Mesothelial cell of epicardium (in vitro differentiated cells): ENCODE measurements around the gene PGGHG. TPM values are rescaled to one million over a fixed set of nuclear protein-coding genes. Genes with fewer than 3 reads are reported as not detected.
"Not testable (repeated sequence)": the region's sequence is repeated elsewhere in the genome, so short reads cannot be mapped to it uniquely, and the experiment has no call there.

Source experiments
- DNase-seq, 2 experiments: peaks; one replicate each; pipeline ENCODE4 v3.0.0; 2021; ENCODE audit warnings: low spot score in 2 of 2; ENCODE audit not compliant: unreplicated experiment in 2 of 2
- H3K27ac Mint-ChIP-seq: 2 replicates; pipeline ENCODE4 v1.8.0; 2021; ENCODE audit warnings: mixed read lengths
- H3K27me3 Mint-ChIP-seq: 2 replicates; pipeline ENCODE4 v1.8.0; 2021; ENCODE audit warnings: low read depth, mixed read lengths
- H3K36me3 Mint-ChIP-seq: 2 replicates; pipeline ENCODE4 v1.8.0; 2021; ENCODE audit warnings: mixed read lengths
- H3K4me1 Mint-ChIP-seq: 2 replicates; pipeline ENCODE4 v1.8.0; 2021; ENCODE audit warnings: mixed read lengths
- H3K4me3 Mint-ChIP-seq: 2 replicates; pipeline ENCODE4 v1.8.0; 2021; ENCODE audit warnings: mild to moderate bottlenecking, moderate library complexity, mixed read lengths
- H3K9me3 Mint-ChIP-seq: 2 replicates; pipeline ENCODE4 v1.8.0; 2021; ENCODE audit warnings: mixed read lengths
- total RNA-seq: library from RNA; stranded (reverse); gene quantifications from 3 replicates; pipeline ENCODE4 v1.2.1, GENCODE V29; 2021
- TF ChIP-seq, protein P1 (sequence below): fragments of 200-600 bp; sonication (generic); IDR thresholded peaks from one replicate; pipeline ENCODE4 v1.5.0; 2021; ENCODE audit warnings: antibody characterized with exemption; ENCODE audit not compliant: unreplicated experiment

The PGGHG gene
- total RNA-seq, 1 donor from 2014 or later = 103 TPM

DNA sequence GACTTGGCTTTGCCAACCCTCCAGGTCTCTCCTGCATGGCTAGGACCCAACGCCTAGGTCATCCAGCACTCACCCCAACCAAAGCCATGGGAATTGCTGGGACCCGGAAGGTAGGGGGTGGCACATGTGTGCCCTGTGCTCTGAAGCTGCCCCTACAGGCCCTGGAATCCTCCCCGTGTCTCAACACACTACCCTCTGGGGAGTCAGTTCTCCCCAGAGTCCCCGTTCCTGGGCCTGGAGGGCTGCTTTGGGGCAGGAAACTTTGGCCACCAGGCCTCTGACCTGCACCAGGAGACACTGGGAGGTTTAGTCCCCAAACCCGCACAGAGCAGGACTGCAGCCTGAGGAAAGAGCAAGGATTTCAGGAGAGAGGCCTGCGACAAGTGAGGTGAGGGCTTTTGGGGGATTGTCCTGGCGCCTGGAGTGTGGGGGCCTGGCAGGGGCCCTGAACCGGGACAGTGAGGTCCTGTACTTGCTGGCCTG is 24.4 kb downstream of the PGGHG start:
- no peaks in the 10 kb centered on the region for H3K36me3 Mint-ChIP-seq
- H3K4me1 Mint-ChIP-seq = peaks cover 70% of the 10 kb centered on the region
- no peaks in the 10 kb centered on the region for H3K9me3 Mint-ChIP-seq
- H3K27ac Mint-ChIP-seq = peak overlapping the region; percentile 93
- TF ChIP-seq, protein P1, sequence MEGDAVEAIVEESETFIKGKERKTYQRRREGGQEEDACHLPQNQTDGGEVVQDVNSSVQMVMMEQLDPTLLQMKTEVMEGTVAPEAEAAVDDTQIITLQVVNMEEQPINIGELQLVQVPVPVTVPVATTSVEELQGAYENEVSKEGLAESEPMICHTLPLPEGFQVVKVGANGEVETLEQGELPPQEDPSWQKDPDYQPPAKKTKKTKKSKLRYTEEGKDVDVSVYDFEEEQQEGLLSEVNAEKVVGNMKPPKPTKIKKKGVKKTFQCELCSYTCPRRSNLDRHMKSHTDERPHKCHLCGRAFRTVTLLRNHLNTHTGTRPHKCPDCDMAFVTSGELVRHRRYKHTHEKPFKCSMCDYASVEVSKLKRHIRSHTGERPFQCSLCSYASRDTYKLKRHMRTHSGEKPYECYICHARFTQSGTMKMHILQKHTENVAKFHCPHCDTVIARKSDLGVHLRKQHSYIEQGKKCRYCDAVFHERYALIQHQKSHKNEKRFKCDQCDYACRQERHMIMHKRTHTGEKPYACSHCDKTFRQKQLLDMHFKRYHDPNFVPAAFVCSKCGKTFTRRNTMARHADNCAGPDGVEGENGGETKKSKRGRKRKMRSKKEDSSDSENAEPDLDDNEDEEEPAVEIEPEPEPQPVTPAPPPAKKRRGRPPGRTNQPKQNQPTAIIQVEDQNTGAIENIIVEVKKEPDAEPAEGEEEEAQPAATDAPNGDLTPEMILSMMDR = no peak
- DNase-seq = no peak
- H3K27me3 Mint-ChIP-seq = peaks cover 19% of the 10 kb centered on the region
- H3K4me3 Mint-ChIP-seq = peak overlapping the region; percentile 86

DNA sequence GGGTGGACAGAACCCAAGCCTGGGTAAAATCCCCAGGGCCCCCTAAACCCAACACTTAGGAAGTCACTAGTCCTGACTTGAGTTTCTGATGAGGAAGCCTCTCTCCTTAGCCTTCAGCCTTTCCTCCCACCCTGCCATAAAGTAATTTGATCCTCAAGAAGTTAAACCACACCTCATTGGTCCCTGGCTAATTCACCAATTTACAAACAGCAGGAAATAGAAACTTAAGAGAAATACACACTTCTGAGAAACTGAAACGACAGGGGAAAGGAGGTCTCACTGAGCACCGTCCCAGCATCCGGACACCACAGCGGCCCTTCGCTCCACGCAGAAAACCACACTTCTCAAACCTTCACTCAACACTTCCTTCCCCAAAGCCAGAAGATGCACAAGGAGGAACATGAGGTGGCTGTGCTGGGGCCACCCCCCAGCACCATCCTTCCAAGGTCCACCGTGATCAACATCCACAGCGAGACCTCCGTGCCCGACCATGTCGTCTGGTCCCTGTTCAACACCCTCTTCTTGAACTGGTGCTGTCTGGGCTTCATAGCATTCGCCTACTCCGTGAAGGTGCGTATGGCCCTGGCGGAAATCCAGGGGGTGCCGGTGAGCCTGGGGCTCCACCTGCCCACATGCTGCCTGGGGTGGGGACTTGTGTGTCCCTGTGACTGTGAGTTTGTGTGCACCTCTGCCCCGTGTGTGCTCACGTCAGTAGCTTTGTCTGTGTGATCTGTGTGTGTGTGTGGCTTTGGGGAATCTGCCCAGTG is 25.0 kb downstream of the PGGHG start, which contains the start of gene IFITM1:
TSS of gene IFITM1 (plus strand) at position 254 of the 767 bp plus-strand sequence. CDS start at position 385, 131 bp downstream.
- H3K4me1 Mint-ChIP-seq = peaks cover 64% of the 10 kb centered on the region
- H3K4me3 Mint-ChIP-seq = peak within 1 kb of the TSS; percentile 86
- peak within 1 kb of the TSS; percentile 93 for H3K27ac Mint-ChIP-seq
- H3K9me3 Mint-ChIP-seq = no peaks in the 10 kb centered on the region
- H3K36me3 Mint-ChIP-seq = no peaks in the 10 kb centered on the region
- TF ChIP-seq, protein P1 = no peak
- DNase-seq = no peak
- peaks cover 19% of the 10 kb centered on the region for H3K27me3 Mint-ChIP-seq

DNA sequence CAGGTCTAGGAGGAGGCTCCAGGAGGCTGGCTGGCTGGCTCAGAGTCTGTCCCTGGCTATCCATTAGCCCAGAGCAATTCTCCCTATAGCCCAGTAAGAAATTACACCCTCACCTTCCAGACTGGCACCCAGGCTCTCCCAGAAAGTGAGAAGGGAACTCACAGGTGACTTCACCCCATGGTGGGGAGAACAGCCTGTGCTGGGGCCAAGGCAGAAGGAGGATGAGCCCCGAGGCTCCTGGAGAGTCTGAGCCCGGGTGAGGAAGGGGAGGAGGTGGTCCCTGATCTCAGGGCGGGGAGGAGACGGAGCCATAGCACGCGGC is 25.6 kb downstream of the PGGHG start:
- Mint-ChIP-seq H3K27me3 (peaks cover 19% of the 10 kb centered on the region), H3K4me3 (peak overlapping the region; percentile 86), H3K4me1 (peaks cover 61% of the 10 kb centered on the region), H3K27ac (peak overlapping the region; percentile 93)
- not testable (repeated sequence) for DNase-seq, H3K9me3 Mint-ChIP-seq, H3K36me3 Mint-ChIP-seq

DNA sequence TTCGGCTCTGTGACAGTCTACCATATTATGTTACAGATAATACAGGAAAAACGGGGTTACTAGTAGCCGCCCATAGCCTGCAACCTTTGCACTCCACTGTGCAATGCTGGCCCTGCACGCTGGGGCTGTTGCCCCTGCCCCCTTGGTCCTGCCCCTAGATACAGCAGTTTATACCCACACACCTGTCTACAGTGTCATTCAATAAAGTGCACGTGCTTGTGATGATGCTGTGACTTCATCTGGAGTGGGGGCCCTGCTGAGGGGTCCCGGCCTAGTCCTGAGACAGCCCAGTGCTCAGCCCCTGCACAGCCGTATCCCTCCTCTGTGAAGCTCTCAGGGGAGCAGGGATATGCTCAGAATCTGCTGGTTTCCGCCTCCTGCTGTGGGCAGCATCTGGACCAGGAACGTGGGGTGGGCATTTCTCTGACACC is 26.1 kb downstream of the PGGHG start:
- H3K27me3 Mint-ChIP-seq = peaks cover 19% of the 10 kb centered on the region
- H3K9me3 Mint-ChIP-seq = no peaks in the 10 kb centered on the region
- no peak for DNase-seq
- H3K27ac Mint-ChIP-seq = peak overlapping the region; percentile 93
- peak overlapping the region; percentile 86 for H3K4me3 Mint-ChIP-seq
- TF ChIP-seq, protein P1 = no peak
- peaks cover 57% of the 10 kb centered on the region for H3K4me1 Mint-ChIP-seq
- H3K36me3 Mint-ChIP-seq = no peaks in the 10 kb centered on the region

DNA sequence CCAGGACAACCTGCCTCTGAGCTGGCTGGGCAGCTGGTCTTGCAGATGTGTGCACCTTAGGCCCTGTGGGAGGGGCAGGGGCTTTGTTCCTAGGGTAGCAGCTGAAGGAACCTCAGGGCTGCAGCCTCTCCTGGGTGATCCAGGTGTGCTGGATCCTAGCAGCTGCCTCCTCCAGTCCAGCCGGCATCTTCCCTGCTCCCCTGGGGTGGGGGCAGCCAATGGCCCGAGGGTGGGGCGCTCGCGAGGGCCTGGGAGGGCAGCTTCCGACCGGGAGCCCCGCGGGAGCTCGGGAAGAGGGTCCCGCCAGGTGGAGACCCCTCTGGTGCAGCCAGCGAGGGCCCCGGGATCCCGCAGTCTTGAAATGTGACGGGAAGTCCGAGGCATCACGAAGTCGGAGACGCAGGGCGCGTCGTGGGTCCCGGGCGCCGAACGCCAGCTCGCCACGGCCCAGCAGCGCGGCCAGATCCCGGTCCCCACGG is 26.6 kb downstream of the PGGHG start:
- no peak for DNase-seq
- no peaks in the 10 kb centered on the region for H3K36me3 Mint-ChIP-seq
- peaks cover 57% of the 10 kb centered on the region for H3K4me1 Mint-ChIP-seq
- H3K4me3 Mint-ChIP-seq = peak overlapping the region; percentile 86
- H3K9me3 Mint-ChIP-seq = no peaks in the 10 kb centered on the region
- H3K27ac Mint-ChIP-seq = peak overlapping the region; percentile 93
- TF ChIP-seq, protein P1 = no peak
- peaks cover 19% of the 10 kb centered on the region for H3K27me3 Mint-ChIP-seq

DNA sequence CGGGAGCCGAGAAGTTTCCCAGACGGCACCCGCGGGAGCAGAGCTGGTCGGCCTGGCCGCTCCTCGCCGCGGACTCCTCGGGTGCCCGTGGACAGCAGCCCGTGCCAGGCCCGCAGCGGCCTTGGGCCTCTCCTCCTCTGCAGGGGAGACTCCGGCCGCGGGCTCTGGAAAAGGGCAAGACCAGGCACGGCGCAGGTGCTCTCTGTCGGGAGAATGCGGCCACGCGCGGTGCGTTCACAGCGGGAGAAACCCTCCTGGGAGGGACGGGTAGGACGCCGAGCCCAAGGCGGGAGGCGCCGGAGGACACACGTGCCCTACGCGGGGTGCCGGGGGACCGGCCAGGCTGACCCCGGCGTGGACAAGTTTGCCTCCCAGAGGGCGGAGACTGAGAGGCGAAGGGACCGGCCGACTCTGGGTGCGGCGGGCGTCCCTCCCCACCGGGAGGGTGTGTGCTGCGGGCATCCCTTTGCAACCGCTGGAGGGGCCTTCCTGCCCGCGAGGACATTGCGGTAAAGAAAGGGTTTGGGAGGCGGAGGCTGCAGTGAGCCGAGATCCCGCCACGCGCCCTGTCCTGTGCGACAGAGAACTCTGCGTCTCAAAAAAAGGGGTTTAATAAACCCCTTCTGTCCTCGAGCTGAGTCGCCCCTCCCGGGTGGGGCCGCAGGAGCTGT is 27.2 kb downstream of the PGGHG start:
- Mint-ChIP-seq H3K9me3 (no peaks in the 10 kb centered on the region), H3K36me3 (no peaks in the 10 kb centered on the region), H3K27me3 (peaks cover 19% of the 10 kb centered on the region), H3K27ac (no peak overlapping the region), H3K4me1 (peaks cover 60% of the 10 kb centered on the region), H3K4me3 (peak overlapping the region; percentile 64)
- DNase-seq = no peak
- TF ChIP-seq, protein P1 = no peak
